GM21367 (cell line): ENCODE results near the gene ZNF554.
"Not testable (repeated sequence)": the region's sequence is repeated elsewhere in the genome, so short reads cannot be mapped to it uniquely, and the experiment has no call there.

ENCODE experiments used
- ATAC-seq: cut with Tn5 transposase; IDR thresholded peaks from one replicate; pipeline ENCODE4 v1.9.1; 2021; ENCODE audit not compliant: unreplicated experiment

ZNF554 gene

GRCh38 chr19:2806736-2807378 lies 12.8 kb upstream of the ZNF554 start:
- ATAC-seq: no peak

GRCh38 chr19:2807379-2808128 lies 12.1 kb upstream of the ZNF554 start:
- ATAC-seq: no peak

- no peak for ATAC-seq
Observed at GRCh38 chr19:2808129-2808941, 11.3 kb upstream of the ZNF554 start.

GRCh38 chr19:2809387-2810140 lies 10.1 kb upstream of the ZNF554 start:
- no peak for ATAC-seq

GRCh38 chr19:2810141-2811091 lies 9.3 kb upstream of the ZNF554 start:
- ATAC-seq: no peak

GRCh38 chr19:2811221-2811722 lies 8.4 kb upstream of the ZNF554 start:
- ATAC-seq: no peak

GRCh38 chr19:2811735-2812413 lies 7.8 kb upstream of the ZNF554 start:
- no peak for ATAC-seq

GRCh38 chr19:2812414-2813234 lies 7.0 kb upstream of the ZNF554 start:
- no peak for ATAC-seq

GRCh38 chr19:2813235-2814160 lies 6.2 kb upstream of the ZNF554 start:
- ATAC-seq: no peak

GRCh38 chr19:2814426-2814825 lies 5.2 kb upstream of the ZNF554 start:
- no peak for ATAC-seq

GRCh38 chr19:2815191-2815614 lies 4.5 kb upstream of the ZNF554 start:
- no peak for ATAC-seq

GRCh38 chr19:2815923-2816322 lies 3.7 kb upstream of the ZNF554 start:
- no peak for ATAC-seq

- no peak for ATAC-seq
Observed at GRCh38 chr19:2816641-2817040, 3.0 kb upstream of the ZNF554 start.

- not testable (repeated sequence) for ATAC-seq
Observed at GRCh38 chr19:2817237-2817829, 2.3 kb upstream of the ZNF554 start.

GRCh38 chr19:2820112-2820702 lies 539 bp downstream of the ZNF554 start:
- ATAC-seq: no peak

- no peak for ATAC-seq
Observed at GRCh38 chr19:2822846-2823245, 3.2 kb downstream of the ZNF554 start.
